Measurements from ENCODE around the gene SH2D2A. TPM values are rescaled to one million over a fixed set of nuclear protein-coding genes. Genes with fewer than 3 reads are reported as not detected.

Gene SH2D2A
- total RNA-seq, 1 experiment from 2014 or later: 4.9 TPM

GRCh38 chr1:156860113-156860627 is 43.5 kb upstream of the SH2D2A start:
- no peaks in the 10 kb centered on the region for H3K36me3 Mint-ChIP-seq
- H3K4me3 Mint-ChIP-seq: peak overlapping the region; percentile 89
- H3K9me3 Mint-ChIP-seq: no peaks in the 10 kb centered on the region
- H3K27ac Mint-ChIP-seq: no peak overlapping the region
- CTCF ChIA-PET: interaction anchor here (0.6 to 9.9 kb wide), 58 partner anchors 9 to 240 kb away, joined by 3 to 211 read pairs (median 8); partner anchors contain the start of genes CRABP2, HDGF, ISG20L2 and LRRC71
- peak; percentile 76 for DNase-seq (ENCODE audit: low spot score)
- POLR2A ChIA-PET: interaction anchor here (0.7 to 1.9 kb wide), 7 partner anchors 10 to 171 kb away, joined by 3 to 8 read pairs (median 4); partner anchors contain the start of gene PRCC
- peak; percentile 24; the same call in 1 of the 2 replicates for TF ChIP-seq MAX (CRISPR knock-in tag; IDR thresholded peaks at IDR 0.05)
- TF ChIP-seq SP1 (CRISPR knock-in tag; conservative IDR thresholded peaks at IDR 0.05): 0 out of 2 replicates have a peak, but pooled peaks have one; percentile 44
- TF ChIP-seq EMX1 (CRISPR knock-in tag; IDR thresholded peaks at IDR 0.05): no peak
- 0 out of 2 replicates have a peak, but pooled peaks have one; percentile 35 for TF ChIP-seq ZNF263 (CRISPR knock-in tag; IDR thresholded peaks at IDR 0.05; ENCODE audit: low read depth)
- peak; percentile 42; the same call in 1 of the 2 replicates for TF ChIP-seq PRDM15 (CRISPR knock-in tag; IDR thresholded peaks at IDR 0.05)
- peak; percentile 53 for TF ChIP-seq CTCF (IDR thresholded peaks at IDR 0.05)
- peaks cover 10% of the 10 kb centered on the region for H3K4me1 Mint-ChIP-seq
- ATAC-seq: peak; percentile 63
- peaks cover 92% of the 10 kb centered on the region for H3K27me3 Mint-ChIP-seq (ENCODE audit: low read depth)

- H3K27ac Mint-ChIP-seq: no peak overlapping the region
- no peak for DNase-seq (ENCODE audit: low spot score)
- POLR2A ChIA-PET: interaction anchor here (0.7 to 1.9 kb wide), 7 partner anchors 10 to 170 kb away, joined by 3 to 8 read pairs (median 4); partner anchors contain the start of gene PRCC
- no peak for TF ChIP-seq OVOL2 (CRISPR knock-in tag; IDR thresholded peaks at IDR 0.05; ENCODE audit: borderline replicate concordance)
- no peak for TF ChIP-seq CDX4 (CRISPR knock-in tag; IDR thresholded peaks at IDR 0.05; ENCODE audit: borderline replicate concordance)
- no peak for TF ChIP-seq ZNF121 (CRISPR knock-in tag; IDR thresholded peaks at IDR 0.05)
- TF ChIP-seq FOXP4 (CRISPR knock-in tag; IDR thresholded peaks at IDR 0.05): no peak
- TF ChIP-seq ZSCAN18 (CRISPR knock-in tag; IDR thresholded peaks at IDR 0.05): no peak
- no peak for TF ChIP-seq CTCF (IDR thresholded peaks at IDR 0.05)
- TF ChIP-seq NFYB (CRISPR knock-in tag; conservative IDR thresholded peaks at IDR 0.05; ENCODE audit: low read depth): no peak
- TF ChIP-seq ARID4B (CRISPR knock-in tag; IDR thresholded peaks at IDR 0.05; ENCODE audit: borderline replicate concordance): no peak
- TF ChIP-seq NFATC4 (CRISPR knock-in tag; IDR thresholded peaks at IDR 0.05): no peak
Observed at GRCh38 chr1:156859523-156860112, 43.0 kb upstream of the SH2D2A start.

More at GRCh38 chr1:156859523-156860112, 43.0 kb upstream of the SH2D2A start:
- peaks cover 10% of the 10 kb centered on the region for H3K4me1 Mint-ChIP-seq
- CTCF ChIA-PET: interaction anchor here (0.6 to 9.9 kb wide), 56 partner anchors 10 to 239 kb away, joined by 3 to 211 read pairs (median 8); partner anchors contain the start of genes CRABP2, HDGF, ISG20L2 and LRRC71
- H3K36me3 Mint-ChIP-seq: no peaks in the 10 kb centered on the region
- peaks cover 90% of the 10 kb centered on the region for H3K27me3 Mint-ChIP-seq (ENCODE audit: low read depth)
- H3K4me3 Mint-ChIP-seq: peak overlapping the region; percentile 89
- H3K9me3 Mint-ChIP-seq: no peaks in the 10 kb centered on the region
- ATAC-seq: peak; percentile 26

Measured in WTC11 (cell line).